HG02973 (cell line): ENCODE data around the gene LTC4S.
"Not testable (repeated sequence)": the region's sequence is repeated elsewhere in the genome, so short reads cannot be mapped to it uniquely, and the experiment has no call there.

Experiments
- ATAC-seq: cut with Tn5 transposase; IDR thresholded peaks from one replicate; pipeline ENCODE4 v1.9.1; 2021; ENCODE audit warnings: moderate library complexity; ENCODE audit not compliant: unreplicated experiment

LTC4S gene

GRCh38 chr5:179769271-179769670 lies 24.5 kb upstream of the LTC4S start:
- no peak for ATAC-seq

DNA sequence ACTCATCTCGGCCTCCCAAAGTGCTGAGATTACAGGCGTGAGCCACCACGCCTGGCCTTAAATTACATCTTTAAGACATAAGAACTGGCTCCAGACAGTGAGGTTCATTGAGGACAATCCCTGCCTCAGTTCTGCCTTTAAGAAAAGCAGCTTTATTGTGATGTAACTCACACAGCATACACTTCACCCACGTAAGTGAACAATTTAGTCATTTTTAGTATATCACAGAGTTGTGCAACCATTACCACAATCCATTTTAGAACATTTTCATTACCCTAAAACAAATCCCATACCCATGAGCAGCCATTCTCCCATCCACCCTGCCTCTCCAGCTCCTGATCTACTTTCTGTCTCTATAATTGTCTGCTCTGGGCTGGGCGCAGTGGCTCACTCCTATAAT lies 24.0 kb upstream of the LTC4S start:
- no peak for ATAC-seq

DNA sequence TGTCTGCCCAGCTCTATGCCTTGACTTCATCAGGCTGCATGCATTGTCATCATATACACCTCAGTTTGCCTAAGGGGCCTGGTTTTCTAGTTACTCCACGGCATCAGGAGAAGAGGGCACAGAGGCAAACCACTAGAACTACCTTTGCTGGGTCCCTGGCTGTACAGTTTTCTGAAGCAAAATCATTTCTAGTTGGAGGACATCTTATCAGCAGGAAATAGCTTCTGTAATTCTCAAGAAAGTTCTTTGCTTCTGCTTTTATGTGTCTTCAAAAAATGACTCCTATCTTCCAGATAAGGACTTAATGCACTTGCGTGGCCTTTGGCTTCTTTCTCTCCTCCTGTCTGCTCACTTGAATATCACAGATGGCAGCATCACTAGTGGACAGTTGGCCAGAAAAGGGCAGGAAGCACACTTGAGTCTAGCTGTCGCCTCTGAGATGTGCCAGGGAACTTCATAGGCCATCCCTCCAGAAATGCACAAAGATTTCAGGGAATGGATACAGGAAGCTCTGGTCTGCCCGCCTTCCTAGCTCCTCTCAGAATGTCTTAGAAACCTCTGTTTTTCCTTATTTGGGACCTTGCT lies 22.4 kb upstream of the LTC4S start:
- ATAC-seq = no peak

DNA sequence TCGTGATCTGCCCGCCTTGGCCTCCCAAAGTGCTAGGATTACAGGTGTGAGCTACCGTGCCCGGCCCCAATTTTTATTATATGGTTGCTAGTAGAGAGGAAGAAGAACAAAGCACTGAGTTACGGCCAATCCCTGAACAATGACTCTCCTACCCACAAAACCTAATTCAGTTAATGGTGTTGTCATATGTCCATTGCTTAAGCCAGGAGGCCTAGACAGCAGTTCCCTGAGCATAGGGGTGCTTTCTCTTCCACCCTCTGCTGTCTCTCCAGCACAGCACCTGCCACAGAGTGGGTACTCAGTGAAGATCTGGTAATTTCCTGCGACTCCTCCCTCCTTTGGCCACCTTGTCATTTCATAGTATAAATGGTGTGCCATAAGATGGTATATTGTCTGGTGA lies 21.4 kb upstream of the LTC4S start:
- no peak for ATAC-seq

DNA sequence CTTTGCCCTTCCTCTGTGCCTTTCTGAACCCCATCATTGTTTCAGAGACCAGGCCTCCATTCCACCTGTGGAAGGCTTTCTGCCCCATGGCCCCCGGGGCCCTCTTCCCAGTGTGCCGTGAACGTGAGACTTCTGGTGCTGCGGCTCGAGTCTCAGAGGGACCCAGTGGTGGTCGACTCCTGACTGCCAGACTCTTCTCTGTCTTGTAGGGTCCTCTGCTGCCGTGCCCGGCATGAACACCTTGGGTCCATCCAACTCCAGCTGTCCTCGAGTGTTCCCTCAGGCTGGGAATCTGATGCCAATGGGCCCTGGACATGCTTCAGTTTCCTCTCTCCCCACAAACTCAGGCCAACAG lies 20.1 kb upstream of the LTC4S start:
- no peak for ATAC-seq

- no peak for ATAC-seq
Observed at GRCh38 chr5:179774442-179774841, 19.3 kb upstream of the LTC4S start.

- no peak for ATAC-seq
Observed at GRCh38 chr5:179776411-179776938, 17.3 kb upstream of the LTC4S start.

DNA sequence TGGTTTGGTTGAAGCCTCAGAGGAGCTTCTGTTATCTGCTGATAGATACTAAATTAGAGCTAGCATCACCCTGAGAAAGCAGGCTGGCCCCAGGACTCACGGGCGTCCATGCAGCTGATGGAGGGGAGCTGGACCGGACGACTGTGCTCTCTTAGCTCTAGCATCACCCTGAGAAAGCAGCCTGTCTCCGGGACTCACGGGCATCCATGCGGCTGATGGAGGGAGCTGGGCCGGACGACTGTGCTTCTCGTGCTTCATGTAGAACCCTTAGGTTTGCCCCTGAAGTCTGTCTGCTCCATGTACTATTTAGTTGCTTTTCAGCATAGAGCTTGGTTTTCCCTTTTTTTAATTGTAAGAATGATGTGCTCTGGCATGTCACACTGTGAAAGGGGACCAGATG lies 16.3 kb upstream of the LTC4S start:
- ATAC-seq = no peak

DNA sequence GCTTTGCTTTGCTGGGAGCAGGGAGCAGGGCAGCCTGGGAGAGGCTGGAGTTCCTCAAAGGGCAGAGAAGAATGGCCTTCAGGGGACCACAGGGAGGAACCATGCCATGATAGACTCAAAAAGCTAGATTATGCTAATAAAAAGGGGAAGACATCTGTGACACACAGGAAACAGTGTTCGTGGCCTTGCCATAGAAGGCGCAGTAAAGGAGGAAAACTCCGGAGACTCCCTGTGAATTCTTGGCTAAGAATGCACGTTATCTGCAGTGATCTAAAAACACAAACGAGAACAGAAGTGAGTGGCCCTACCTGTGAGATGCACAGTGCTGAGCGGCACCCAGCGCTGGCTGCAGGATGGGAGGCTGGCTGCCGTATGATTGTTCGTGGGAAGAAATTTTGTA lies 15.9 kb upstream of the LTC4S start:
- no peak for ATAC-seq

DNA sequence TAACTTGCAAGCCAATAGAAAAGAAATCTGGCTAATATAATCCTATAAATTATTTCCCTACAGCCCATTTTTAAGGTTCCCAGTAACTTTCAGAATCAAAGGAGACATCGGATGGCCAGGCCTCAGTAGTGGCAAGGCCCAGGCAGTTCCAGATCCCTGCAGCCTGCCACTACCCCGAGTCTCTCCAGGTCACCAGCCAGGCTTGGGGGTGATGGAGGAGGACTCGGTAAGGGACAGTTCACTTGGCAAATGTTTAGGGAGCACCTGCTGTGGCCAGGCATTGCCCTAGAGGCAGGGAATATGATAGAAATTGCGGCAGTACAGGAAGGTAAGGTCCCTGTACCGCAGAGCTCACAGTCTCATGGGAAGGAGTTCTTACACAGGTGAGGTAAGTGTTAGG lies 15.2 kb upstream of the LTC4S start:
- no peak for ATAC-seq

- no peak for ATAC-seq
Observed at GRCh38 chr5:179779826-179780225, 14.0 kb upstream of the LTC4S start.

DNA sequence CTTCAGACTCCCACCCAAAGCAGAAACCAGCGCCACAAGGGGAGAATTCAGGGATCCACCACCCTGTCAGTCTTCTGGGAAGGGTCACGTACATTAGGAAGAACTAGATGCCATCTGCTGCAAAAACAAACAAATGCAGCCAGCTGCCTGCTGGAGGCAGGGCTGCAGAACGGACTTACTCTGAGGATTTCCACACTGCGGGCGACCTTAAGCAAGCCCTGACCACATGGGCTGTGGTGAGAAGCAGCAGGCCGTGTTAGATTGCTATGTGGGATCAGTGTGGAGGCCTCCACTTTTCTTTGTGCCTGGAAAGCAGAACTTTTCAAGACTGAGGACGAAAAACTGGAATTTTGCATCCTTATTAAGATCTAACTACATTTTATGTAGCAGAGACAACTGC lies 13.4 kb upstream of the LTC4S start:
- no peak for ATAC-seq

- ATAC-seq = no peak
Observed at GRCh38 chr5:179781846-179782245, 11.9 kb upstream of the LTC4S start.

- ATAC-seq = no peak
Observed at GRCh38 chr5:179783128-179783527, 10.7 kb upstream of the LTC4S start.

DNA sequence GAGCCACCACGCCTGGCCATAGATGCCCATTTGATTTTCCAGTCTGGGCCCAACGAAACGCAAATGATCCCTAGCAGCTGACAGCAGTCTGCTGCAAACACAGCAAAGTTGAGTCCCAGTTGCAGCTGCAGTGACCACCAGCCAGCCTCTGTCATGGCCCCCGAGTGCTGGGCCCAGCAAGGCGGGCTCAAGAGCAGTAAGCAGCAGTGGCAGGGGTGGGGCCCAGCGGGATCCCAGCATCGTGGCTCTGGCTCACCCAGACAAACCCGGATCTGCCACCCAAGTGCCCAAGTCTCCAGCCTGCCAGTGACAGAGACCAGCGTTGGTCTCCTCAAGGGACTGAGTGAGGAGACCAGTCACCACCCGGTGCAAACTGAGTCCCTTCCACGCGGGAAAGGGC lies 6.9 kb upstream of the LTC4S start:
- ATAC-seq = no peak

DNA sequence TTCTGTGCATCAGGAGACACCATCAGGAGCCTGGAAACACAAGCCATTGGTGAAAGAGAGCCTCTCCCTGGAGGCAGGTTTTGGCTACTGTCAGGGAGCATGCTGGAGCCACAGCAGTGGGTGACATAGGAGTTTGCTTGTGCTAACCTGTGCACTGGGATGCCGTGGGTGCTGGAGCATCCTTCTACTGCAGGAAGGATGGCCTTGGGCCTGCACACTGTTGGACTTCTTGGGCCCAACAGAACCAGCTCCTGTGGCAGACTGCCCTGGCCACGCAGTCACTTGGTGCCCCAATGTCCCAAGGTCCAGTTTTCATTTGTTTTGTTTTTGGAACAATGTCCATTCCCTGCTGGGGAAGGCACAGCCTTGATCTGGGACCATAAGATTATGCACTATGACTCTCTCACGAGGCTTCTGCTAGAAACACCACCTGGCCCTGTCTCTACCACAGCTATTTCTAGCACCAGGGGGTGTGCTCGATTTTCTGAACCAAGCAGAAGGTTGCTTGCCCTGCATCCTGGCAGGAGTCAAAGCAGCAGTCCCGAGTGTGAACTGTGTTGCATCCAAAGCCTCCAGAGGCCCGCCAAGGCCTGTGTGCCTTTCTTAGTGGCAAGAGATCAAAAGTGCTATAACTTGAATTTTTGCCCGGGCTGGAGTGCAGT lies 5.5 kb upstream of the LTC4S start:
- ATAC-seq = no peak

- not testable (repeated sequence) for ATAC-seq
Observed at GRCh38 chr5:179789278-179789677, 4.5 kb upstream of the LTC4S start.

DNA sequence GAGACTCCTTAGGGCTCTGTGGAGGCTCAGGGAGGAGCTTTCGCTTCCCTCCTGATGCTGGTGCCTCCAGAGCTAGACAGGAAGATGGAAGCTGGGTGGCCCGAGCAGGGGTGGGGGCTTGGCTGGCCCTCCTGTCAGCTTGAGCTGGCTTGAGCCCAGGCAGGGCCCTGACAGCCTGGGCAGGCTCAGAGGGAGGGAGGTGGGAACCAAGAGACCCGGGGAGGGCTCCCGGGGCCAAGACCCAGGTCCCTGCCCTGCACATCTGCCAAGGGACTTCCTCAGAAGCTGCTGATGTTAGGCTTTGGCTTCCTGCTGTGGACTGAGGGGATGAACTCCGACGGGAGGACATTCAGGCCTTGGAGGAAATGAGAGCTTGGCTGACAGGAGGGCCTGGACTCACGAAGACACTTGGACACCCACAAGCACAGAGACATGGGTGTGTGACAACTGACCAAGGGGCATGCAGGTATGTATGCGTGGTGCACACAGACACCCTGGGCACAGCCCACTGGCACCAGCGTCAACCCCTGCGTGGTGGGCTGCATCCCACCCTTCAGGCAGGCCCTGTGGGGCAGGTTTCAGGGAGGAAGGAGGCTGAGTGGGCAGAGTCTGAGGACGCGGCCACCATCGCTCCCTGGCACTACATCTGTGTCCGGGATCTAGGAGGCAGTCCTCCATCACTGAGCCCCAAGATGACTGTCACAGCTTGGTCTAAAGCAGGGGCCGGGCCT lies 1.7 kb upstream of the LTC4S start:
- no peak for ATAC-seq

DNA sequence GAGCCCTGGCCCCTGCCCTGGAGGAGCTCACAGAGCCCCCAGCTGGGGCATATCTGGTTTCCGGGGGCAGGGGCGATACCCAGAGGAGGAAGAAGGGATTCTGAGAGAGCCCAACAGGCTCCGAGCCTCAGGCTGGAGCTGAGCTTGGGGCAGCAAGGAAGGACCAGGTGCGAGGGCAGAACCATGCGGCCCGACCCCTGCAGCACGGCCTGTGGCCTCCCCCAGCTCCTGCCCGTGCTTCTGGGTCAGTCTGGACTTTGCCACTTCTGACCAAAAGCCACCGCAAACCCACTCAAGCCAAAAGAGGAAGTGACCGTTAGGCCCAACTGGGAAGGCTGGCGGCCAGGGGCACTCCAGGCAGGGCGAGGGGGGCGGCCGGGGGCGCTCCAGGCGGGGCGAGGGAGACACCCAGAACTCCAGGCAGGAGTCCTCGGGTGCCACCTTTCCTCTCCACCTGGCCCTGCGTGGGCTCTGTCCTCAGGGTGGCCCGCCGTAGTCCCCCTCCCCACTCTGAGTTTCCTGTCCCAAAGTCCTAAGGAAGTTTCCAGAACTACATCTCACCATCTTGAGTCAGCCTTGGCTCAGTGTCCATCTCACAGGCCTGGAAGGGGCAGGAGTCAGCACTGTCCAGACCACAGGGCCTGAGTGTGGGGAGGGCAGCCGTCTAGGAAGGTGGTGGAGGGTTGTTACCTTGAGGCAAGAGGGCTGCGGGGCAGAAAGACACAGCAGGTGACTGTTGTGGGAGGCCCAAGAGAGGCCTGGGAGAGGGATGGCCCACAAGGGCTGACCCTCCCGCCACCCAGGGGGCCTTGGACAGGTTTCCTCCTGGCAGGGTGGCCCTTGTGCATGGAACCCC lies 946 bp upstream of the LTC4S start:
- ATAC-seq = no peak

DNA sequence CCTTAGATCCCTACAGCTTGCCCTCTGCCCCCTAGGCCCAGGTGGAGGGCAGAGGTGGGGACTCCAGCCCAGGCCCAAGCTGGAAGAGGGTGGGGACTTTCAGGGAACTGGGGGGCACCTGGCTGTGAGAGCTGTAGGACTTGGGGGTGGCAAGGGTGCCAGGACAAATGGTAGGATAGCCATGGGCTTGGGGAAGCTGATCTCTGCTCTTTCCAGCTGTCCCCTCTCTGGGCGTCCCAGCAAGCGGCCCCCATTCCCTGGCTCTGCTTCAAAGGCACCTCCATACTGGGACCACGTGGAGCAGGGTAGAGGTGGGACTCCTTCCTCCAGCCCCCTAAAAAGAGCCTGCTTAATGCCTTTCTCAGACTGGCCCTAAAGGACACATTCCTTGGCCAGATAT lies 385 bp downstream of the LTC4S start:
- no peak for ATAC-seq

GRCh38 chr5:179794575-179794974 lies 789 bp downstream of the LTC4S start:
- ATAC-seq = no peak
